OCI-M1 (cell line): ENCODE data around the gene ARHGAP12.
"Not testable (repeated sequence)": the region's sequence is repeated elsewhere in the genome, so short reads cannot be mapped to it uniquely, and the experiment has no call there.

ENCODE experiments used
- DNase-seq: peaks from one replicate; lab custom pipeline; 2025; lab: John Stamatoyannopoulos, UW

ARHGAP12 gene

GRCh38 chr10:31926765-31927564 is 1.7 kb downstream of the ARHGAP12 start:
- DNase-seq = peak; percentile 48

GRCh38 chr10:31926160-31926559 is 2.5 kb downstream of the ARHGAP12 start:
- peak; percentile 51 for DNase-seq

GRCh38 chr10:31924833-31925232 is 3.8 kb downstream of the ARHGAP12 start:
- no peak for DNase-seq

GRCh38 chr10:31923389-31923788 is 5.2 kb downstream of the ARHGAP12 start:
- DNase-seq = no peak

GRCh38 chr10:31921031-31921430 is 7.6 kb downstream of the ARHGAP12 start:
- DNase-seq = no peak

GRCh38 chr10:31920538-31920937 is 8.1 kb downstream of the ARHGAP12 start:
- DNase-seq = no peak

- no peak for DNase-seq
Measured at GRCh38 chr10:31918671-31919409, 9.8 kb downstream of the ARHGAP12 start.

GRCh38 chr10:31914370-31914769 is 14.3 kb downstream of the ARHGAP12 start:
- peak; percentile 8 for DNase-seq

- DNase-seq = no peak
Measured at GRCh38 chr10:31912898-31913850, 15.5 kb downstream of the ARHGAP12 start.

GRCh38 chr10:31912289-31912688 is 16.3 kb downstream of the ARHGAP12 start:
- DNase-seq = peak; percentile 9

GRCh38 chr10:31910016-31910415 is 18.6 kb downstream of the ARHGAP12 start:
- DNase-seq = no peak

GRCh38 chr10:31908157-31908556 is 20.5 kb downstream of the ARHGAP12 start:
- no peak for DNase-seq

- no peak for DNase-seq
Measured at GRCh38 chr10:31906039-31906438, 22.6 kb downstream of the ARHGAP12 start.

GRCh38 chr10:31905586-31905985 is 23.0 kb downstream of the ARHGAP12 start:
- DNase-seq = no peak

- no peak for DNase-seq
Measured at GRCh38 chr10:31902625-31903024, 26.0 kb downstream of the ARHGAP12 start.

GRCh38 chr10:31897506-31897905 is 31.1 kb downstream of the ARHGAP12 start:
- no peak for DNase-seq

GRCh38 chr10:31896968-31897384 is 31.7 kb downstream of the ARHGAP12 start:
- DNase-seq = no peak

- not testable (repeated sequence) for DNase-seq
Measured at GRCh38 chr10:31895722-31896121, 32.9 kb downstream of the ARHGAP12 start.

GRCh38 chr10:31888442-31888841 is 40.2 kb downstream of the ARHGAP12 start:
- DNase-seq = no peak

GRCh38 chr10:31887850-31888249 is 40.8 kb downstream of the ARHGAP12 start:
- no peak for DNase-seq

GRCh38 chr10:31886885-31887284 is 41.7 kb downstream of the ARHGAP12 start:
- no peak for DNase-seq

- DNase-seq = no peak
Measured at GRCh38 chr10:31885971-31886370, 42.7 kb downstream of the ARHGAP12 start.
